Panc1 (cell line): ENCODE measurements around the gene CCDC6.

Source experiments
- POLR2AphosphoS5 ChIP-seq: IDR thresholded peaks from 2 replicates; pipeline ENCODE4 v1.6.1; 2012; ENCODE audit warnings: mild to moderate bottlenecking, low read depth, low read length, moderate library complexity
- SIN3A ChIP-seq: IDR thresholded peaks from 2 replicates; pipeline ENCODE4 v1.6.1; 2012; ENCODE audit warnings: low read depth, mild to moderate bottlenecking, low read length, moderate library complexity, borderline replicate concordance; ENCODE audit not compliant: insufficient read depth
- TF ChIP-seq, protein P1 (sequence below): fragments of 450-650 bp; IDR thresholded peaks from 2 replicates; pipeline ENCODE4 v1.5.1; 2017; ENCODE audit warnings: mild to moderate bottlenecking
- TF ChIP-seq, protein P2 (sequence below), 2 experiments: IDR thresholded peaks; 2 replicates each; pipeline ENCODE4 v1.6.1; 2011 to 2012; ENCODE audit warnings: low read depth in 2 of 2, control low read depth in 1 of 2, low read length in 1 of 2, mild to moderate bottlenecking in 1 of 2, moderate library complexity in 1 of 2; ENCODE audit not compliant: insufficient read depth in 1 of 2

DNA sequence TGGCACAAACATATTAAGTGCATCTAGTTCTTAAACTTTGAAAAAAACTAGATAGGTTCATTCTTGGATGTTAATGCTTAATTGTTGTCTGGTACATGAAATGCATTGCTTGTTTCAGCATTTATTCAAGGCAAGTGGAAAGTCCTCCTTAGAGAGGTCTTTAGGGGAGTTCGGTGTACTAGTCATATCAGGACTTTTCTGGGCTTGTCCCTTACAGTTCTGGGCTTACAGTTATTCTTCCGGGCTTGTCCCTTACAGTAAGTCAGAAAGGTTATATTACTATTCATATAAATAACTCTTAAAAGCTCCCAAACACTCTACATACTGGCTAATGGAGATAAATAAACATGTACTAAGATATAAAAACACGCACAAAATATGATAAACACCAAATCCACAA lies 91.5 kb downstream of the CCDC6 start:
- TF ChIP-seq, protein P1, sequence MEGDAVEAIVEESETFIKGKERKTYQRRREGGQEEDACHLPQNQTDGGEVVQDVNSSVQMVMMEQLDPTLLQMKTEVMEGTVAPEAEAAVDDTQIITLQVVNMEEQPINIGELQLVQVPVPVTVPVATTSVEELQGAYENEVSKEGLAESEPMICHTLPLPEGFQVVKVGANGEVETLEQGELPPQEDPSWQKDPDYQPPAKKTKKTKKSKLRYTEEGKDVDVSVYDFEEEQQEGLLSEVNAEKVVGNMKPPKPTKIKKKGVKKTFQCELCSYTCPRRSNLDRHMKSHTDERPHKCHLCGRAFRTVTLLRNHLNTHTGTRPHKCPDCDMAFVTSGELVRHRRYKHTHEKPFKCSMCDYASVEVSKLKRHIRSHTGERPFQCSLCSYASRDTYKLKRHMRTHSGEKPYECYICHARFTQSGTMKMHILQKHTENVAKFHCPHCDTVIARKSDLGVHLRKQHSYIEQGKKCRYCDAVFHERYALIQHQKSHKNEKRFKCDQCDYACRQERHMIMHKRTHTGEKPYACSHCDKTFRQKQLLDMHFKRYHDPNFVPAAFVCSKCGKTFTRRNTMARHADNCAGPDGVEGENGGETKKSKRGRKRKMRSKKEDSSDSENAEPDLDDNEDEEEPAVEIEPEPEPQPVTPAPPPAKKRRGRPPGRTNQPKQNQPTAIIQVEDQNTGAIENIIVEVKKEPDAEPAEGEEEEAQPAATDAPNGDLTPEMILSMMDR: no peak
- TF ChIP-seq, protein P2, sequence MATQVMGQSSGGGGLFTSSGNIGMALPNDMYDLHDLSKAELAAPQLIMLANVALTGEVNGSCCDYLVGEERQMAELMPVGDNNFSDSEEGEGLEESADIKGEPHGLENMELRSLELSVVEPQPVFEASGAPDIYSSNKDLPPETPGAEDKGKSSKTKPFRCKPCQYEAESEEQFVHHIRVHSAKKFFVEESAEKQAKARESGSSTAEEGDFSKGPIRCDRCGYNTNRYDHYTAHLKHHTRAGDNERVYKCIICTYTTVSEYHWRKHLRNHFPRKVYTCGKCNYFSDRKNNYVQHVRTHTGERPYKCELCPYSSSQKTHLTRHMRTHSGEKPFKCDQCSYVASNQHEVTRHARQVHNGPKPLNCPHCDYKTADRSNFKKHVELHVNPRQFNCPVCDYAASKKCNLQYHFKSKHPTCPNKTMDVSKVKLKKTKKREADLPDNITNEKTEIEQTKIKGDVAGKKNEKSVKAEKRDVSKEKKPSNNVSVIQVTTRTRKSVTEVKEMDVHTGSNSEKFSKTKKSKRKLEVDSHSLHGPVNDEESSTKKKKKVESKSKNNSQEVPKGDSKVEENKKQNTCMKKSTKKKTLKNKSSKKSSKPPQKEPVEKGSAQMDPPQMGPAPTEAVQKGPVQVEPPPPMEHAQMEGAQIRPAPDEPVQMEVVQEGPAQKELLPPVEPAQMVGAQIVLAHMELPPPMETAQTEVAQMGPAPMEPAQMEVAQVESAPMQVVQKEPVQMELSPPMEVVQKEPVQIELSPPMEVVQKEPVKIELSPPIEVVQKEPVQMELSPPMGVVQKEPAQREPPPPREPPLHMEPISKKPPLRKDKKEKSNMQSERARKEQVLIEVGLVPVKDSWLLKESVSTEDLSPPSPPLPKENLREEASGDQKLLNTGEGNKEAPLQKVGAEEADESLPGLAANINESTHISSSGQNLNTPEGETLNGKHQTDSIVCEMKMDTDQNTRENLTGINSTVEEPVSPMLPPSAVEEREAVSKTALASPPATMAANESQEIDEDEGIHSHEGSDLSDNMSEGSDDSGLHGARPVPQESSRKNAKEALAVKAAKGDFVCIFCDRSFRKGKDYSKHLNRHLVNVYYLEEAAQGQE (IDR thresholded peaks at IDR 0.05; ENCODE audit: insufficient read depth in 1 of 2, low read depth in 2 of 2, low read length in 1 of 2): no peak
- TF ChIP-seq POLR2AphosphoS5: no peak
- TF ChIP-seq SIN3A: no peak
